ENCODE results near the gene NDUFS6.
"Not testable (repeated sequence)": the region's sequence is repeated elsewhere in the genome, so short reads cannot be mapped to it uniquely, and the experiment has no call there.

Gene NDUFS6

DNA sequence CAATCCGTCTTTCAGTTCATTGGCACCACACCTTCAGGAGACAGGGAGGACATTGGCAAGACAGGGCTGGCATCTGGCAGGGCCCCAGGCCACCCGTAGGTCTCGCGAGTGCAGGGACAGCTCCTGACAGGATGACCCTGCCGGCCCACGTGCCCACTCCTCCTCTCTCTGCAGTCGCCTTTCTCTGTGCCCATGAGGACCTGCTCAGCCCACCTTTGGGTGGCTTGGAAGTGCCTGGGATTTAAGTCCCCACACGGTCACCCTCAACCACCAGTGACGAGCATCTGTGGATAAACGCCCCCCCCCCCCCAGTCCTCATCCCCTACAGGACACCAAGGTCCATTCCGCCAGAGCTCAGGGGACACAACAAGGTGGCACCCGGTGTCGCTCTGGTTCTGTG, 5.7 kb upstream of the NDUFS6 start:
- no peak for DNase-seq (ENCODE audit: low read depth)
- no peak overlapping the region for H3K4me3 ChIP-seq (ENCODE audit: low read depth, low read length)

- DNase-seq (ENCODE audit: low read depth) = no peak
Observed at GRCh38 chr5:1795931-1796330, 5.3 kb upstream of the NDUFS6 start.

GRCh38 chr5:1796371-1797102, 4.7 kb upstream of the NDUFS6 start:
- no peak overlapping the region for H3K4me3 ChIP-seq (ENCODE audit: low read depth, low read length)
- DNase-seq (ENCODE audit: low read depth) = no peak

More at GRCh38 chr5:1795931-1796330, 5.3 kb upstream of the NDUFS6 start:
- H3K4me3 ChIP-seq (ENCODE audit: low read depth, low read length) = no peak overlapping the region

- no peak for DNase-seq (ENCODE audit: low read depth)
- no peak overlapping the region for H3K4me3 ChIP-seq (ENCODE audit: low read depth, low read length)
Observed at GRCh38 chr5:1797103-1797800, 4.0 kb upstream of the NDUFS6 start.

DNA sequence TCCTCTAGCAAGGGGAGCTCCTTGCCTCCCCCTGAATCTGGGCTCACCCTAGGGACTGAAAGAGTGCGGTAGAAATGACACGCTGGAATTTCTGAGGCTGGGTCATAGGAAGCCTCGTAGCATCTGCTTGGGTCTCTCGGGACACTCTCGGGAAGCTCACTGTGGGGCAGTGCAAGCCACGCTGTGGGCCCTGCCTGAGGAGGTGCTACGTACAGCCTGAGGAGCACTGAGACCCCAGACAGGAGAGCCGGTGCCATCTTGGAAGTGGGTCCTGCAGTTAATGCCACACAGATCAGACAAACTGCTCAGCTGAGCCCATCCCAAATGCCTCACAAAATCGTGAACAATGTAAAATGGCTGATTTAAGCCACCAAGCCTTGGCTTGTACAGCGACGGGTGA, 3.4 kb upstream of the NDUFS6 start:
- H3K4me3 ChIP-seq (ENCODE audit: low read depth, low read length) = no peak overlapping the region
- DNase-seq (ENCODE audit: low read depth) = no peak

GRCh38 chr5:1798589-1798988, 2.6 kb upstream of the NDUFS6 start:
- peak overlapping the region; percentile 84 for H3K4me3 ChIP-seq (ENCODE audit: low read depth, low read length)
- DNase-seq (ENCODE audit: low read depth) = not testable (repeated sequence)

DNA sequence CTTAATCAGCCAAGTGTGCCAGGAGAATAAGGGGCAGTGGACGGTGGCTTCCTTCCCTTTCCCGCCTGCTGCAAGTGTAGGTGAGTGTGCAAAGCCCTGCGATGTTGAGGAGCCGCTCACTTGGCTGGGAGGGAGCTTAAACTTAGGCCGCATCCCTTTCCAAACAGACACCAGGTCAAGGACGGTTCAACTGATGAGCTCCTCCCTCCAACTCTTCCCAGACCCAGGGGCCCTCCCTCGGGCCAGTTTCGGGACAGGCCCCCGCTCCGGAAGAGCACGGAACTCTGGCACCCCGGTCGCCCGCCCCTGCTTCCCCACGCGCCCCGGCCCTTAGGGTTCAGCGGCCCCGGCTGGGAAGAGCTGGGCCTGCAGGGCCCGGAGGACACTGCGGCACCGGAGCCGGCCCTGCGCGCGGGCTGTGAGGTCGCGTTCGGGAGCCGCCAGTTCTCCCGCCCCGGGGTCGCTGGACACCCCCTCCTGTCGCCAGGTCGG, 2.1 kb upstream of the NDUFS6 start:
- DNase-seq (ENCODE audit: low read depth) = no peak

GRCh38 chr5:1799602-1800471, 1.4 kb upstream of the NDUFS6 start, which contains the start of gene MRPL36:
Gene MRPL36 (minus strand): TSS chr5:1799837. CDS start chr5:1798935, 902 bp downstream.
- peak within 1 kb of the TSS; percentile 84 for H3K4me3 ChIP-seq (ENCODE audit: low read depth, low read length)
- DNase-seq (ENCODE audit: low read depth) = peak; percentile 68

More for the DNA sequence above, 2.1 kb upstream of the NDUFS6 start:
- H3K4me3 ChIP-seq (ENCODE audit: low read depth, low read length) = peak overlapping the region; percentile 84

- H3K4me3 ChIP-seq (ENCODE audit: low read depth, low read length) = peak overlapping the region; percentile 84
- DNase-seq (ENCODE audit: low read depth) = no peak
Observed at GRCh38 chr5:1800472-1801221, 560 bp upstream of the NDUFS6 start.

GRCh38 chr5:1801967-1802295, 724 bp downstream of the NDUFS6 start:
- peak overlapping the region; percentile 84 for H3K4me3 ChIP-seq (ENCODE audit: low read depth, low read length)
- no peak for DNase-seq (ENCODE audit: low read depth)

- H3K4me3 ChIP-seq (ENCODE audit: low read depth, low read length) = no peak overlapping the region
- no peak for DNase-seq (ENCODE audit: low read depth)
Observed at GRCh38 chr5:1803192-1803591, 2.0 kb downstream of the NDUFS6 start.

GRCh38 chr5:1804001-1804690, 2.9 kb downstream of the NDUFS6 start:
- DNase-seq (ENCODE audit: low read depth) = no peak
- H3K4me3 ChIP-seq (ENCODE audit: low read depth, low read length) = no peak overlapping the region

DNA sequence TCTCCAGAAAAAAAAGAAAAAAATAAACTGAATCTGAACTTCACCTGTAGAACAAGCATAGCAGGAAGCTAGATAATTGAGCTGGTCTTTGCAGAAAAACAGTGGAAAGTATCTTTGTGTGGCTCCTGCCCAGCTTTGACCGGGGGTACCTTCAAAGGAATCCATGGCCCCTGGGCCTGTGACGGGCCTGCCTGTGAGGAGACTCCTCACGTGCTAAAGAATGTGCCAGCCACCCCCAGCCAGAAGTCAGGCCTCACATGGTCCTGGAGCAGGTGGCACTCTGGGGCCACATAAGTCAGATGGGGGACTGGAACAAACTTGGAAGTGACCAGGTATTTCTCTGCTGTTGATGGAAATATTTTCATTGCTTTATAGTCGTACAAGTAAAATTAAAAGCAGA, 4.1 kb downstream of the NDUFS6 start:
- no peak overlapping the region for H3K4me3 ChIP-seq (ENCODE audit: low read depth, low read length)
- no peak for DNase-seq (ENCODE audit: low read depth)

DNA sequence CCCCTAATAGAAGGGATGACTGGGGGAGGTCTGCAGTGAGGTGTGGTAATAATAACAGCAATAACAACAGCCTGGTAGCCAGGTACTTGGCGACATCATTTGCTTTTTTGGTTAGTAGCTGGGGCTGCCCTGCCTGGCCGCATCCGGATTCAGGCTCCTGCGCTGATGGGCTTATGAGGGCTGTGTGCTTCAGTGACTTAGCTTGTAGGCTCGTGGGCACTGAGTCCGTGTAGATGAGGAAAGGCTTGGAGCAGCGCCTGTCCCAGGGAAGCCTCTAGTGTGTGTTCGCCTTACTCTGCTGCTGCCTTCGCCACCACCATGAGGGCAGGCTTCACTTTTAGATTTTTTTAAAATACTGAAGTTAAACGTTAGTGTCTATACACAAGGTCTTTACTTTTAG, 4.5 kb downstream of the NDUFS6 start:
- H3K4me3 ChIP-seq (ENCODE audit: low read depth, low read length) = no peak overlapping the region
- DNase-seq (ENCODE audit: low read depth) = no peak

GRCh38 chr5:1806199-1806598, 5.0 kb downstream of the NDUFS6 start:
- no peak overlapping the region for H3K4me3 ChIP-seq (ENCODE audit: low read depth, low read length)
- DNase-seq (ENCODE audit: low read depth) = no peak

- no peak overlapping the region for H3K4me3 ChIP-seq (ENCODE audit: low read depth, low read length)
- DNase-seq (ENCODE audit: low read depth) = no peak
Observed at GRCh38 chr5:1806974-1807373, 5.8 kb downstream of the NDUFS6 start.

- no peak for DNase-seq (ENCODE audit: low read depth)
Observed at GRCh38 chr5:1807451-1808185, 6.4 kb downstream of the NDUFS6 start.

GRCh38 chr5:1808439-1808838, 7.2 kb downstream of the NDUFS6 start:
- peak; percentile 30 for DNase-seq (ENCODE audit: low read depth)
- no peak overlapping the region for H3K4me3 ChIP-seq (ENCODE audit: low read depth, low read length)

More at GRCh38 chr5:1807451-1808185, 6.4 kb downstream of the NDUFS6 start:
- H3K4me3 ChIP-seq (ENCODE audit: low read depth, low read length) = no peak overlapping the region
